SU-DHL-6 (cell line): ENCODE measurements around the gene MAGEA9B.
"Not testable (repeated sequence)": the region's sequence is repeated elsewhere in the genome, so short reads cannot be mapped to it uniquely, and the experiment has no call there.

Source experiments
- H2AFZ ChIP-seq: fragments of 200-600 bp; sonication (generic); 2 replicates; pipeline ENCODE4 v1.6.1; 2014; ENCODE audit warnings: low read depth, mild to moderate bottlenecking, moderate library complexity, mixed read lengths, antibody characterized with exemption, low read length; ENCODE audit not compliant: severe bottlenecking
- H3F3A ChIP-seq: fragments of 200-600 bp; shearing (Covaris generic); 2 replicates; pipeline ENCODE4 v1.6.0; 2016; ENCODE audit warnings: antibody characterized with exemption, mild to moderate bottlenecking; ENCODE audit not compliant: insufficient read depth
- H3K27ac ChIP-seq: fragments of 200-600 bp; sonication (generic); 2 replicates; pipeline ENCODE4 v1.5.1; 2016; ENCODE audit warnings: low read depth, mild to moderate bottlenecking, low read length, moderate library complexity, mixed read lengths
- H3K27me3 ChIP-seq: fragments of 200-600 bp; sonication (generic), shearing (Covaris generic); 2 replicates; pipeline ENCODE4 v1.6.0; 2014; ENCODE audit warnings: mild to moderate bottlenecking, low read length
- H3K36me3 ChIP-seq: fragments of 200-600 bp; sonication (generic); 2 replicates; pipeline ENCODE4 v1.6.1; 2014; ENCODE audit warnings: mild to moderate bottlenecking, low read length, mixed read lengths
- H3K4me2 ChIP-seq: fragments of 300-600, 200-600 bp; shearing (Covaris generic), sonication (generic); 2 replicates; pipeline ENCODE4 v1.6.0; 2014; ENCODE audit warnings: low read length, low read depth, mild to moderate bottlenecking; ENCODE audit not compliant: poor library complexity, severe bottlenecking
- H3K4me3 ChIP-seq: fragments of 200-600 bp; sonication (generic); 2 replicates; pipeline ENCODE4 v1.5.1; 2014; ENCODE audit warnings: antibody characterized with exemption, low read length, mild to moderate bottlenecking, mixed read lengths; ENCODE audit not compliant: insufficient read depth, poor library complexity, severe bottlenecking
- H3K79me2 ChIP-seq: fragments of 200-600 bp; sonication (generic); 2 replicates; pipeline ENCODE4 v1.6.1; 2014; ENCODE audit warnings: mild to moderate bottlenecking, low read length, moderate library complexity; ENCODE audit not compliant: insufficient read depth
- H3K9ac ChIP-seq: fragments of 200-600 bp; sonication (generic); 2 replicates; pipeline ENCODE4 v1.7.0; 2014; ENCODE audit warnings: mild to moderate bottlenecking, low read length
- H3K9me2 ChIP-seq: fragments of 200-600 bp; sonication (generic); replicated peaks from 2 replicates; pipeline ENCODE4 v1.6.1; 2014; ENCODE audit warnings: low read length; ENCODE audit not compliant: insufficient read depth
- H3K9me3 ChIP-seq: fragments of 200-600 bp; sonication (generic); 2 replicates; pipeline ENCODE4 v1.6.1; 2014; ENCODE audit warnings: low read length, mixed read lengths; ENCODE audit not compliant: insufficient read depth
- H4K20me1 ChIP-seq: fragments of 200-600 bp; sonication (generic); 2 replicates; pipeline ENCODE4 v1.6.1; 2014; ENCODE audit warnings: low read depth, mild to moderate bottlenecking, antibody characterized with exemption, low read length, moderate library complexity, mixed read lengths
- CTCF ChIP-seq: fragments of 200-600 bp; sonication (generic); IDR thresholded peaks from one replicate; pipeline ENCODE4 v1.5.1; 2017; ENCODE audit warnings: antibody characterized with exemption, mild to moderate bottlenecking, low read length, moderate library complexity; ENCODE audit not compliant: insufficient read depth, poor library complexity, severe bottlenecking
- EZH2phosphoT487 ChIP-seq: fragments of 200-600 bp; sonication (generic), shearing (Covaris generic); conservative IDR thresholded peaks from 2 replicates; pipeline ENCODE4 v1.6.1; 2018; ENCODE audit warnings: mild to moderate bottlenecking, antibody characterized with exemption, low read length, moderate library complexity, mixed read lengths

The MAGEA9B gene

GRCh38 chrX:149629730-149630387 is 42.6 kb upstream of the MAGEA9B start:
- H3K27me3 ChIP-seq: no peaks in the 10 kb centered on the region
- no peaks in the 10 kb centered on the region; the same call in 1 of the 2 replicates for H4K20me1 ChIP-seq
- no peak overlapping the region for H2AFZ ChIP-seq
- H3K9ac ChIP-seq: no peak overlapping the region
- H3K9me3 ChIP-seq: no peaks in the 10 kb centered on the region
- H3K9me2 ChIP-seq: no peaks in the 10 kb centered on the region
- H3K4me2 ChIP-seq: peak overlapping the region; percentile 73
- TF ChIP-seq EZH2phosphoT487 (no peak), CTCF (no peak)
- H3F3A ChIP-seq: no peaks in the 10 kb centered on the region
- H3K4me3 ChIP-seq: no peak overlapping the region
- no peak overlapping the region for H3K27ac ChIP-seq
- H3K79me2 ChIP-seq: no peaks in the 10 kb centered on the region
- no peaks in the 10 kb centered on the region for H3K36me3 ChIP-seq

- Histone ChIP-seq H3K4me3 (no peak overlapping the region), H3K36me3 (no peaks in the 10 kb centered on the region), H3K79me2 (no peaks in the 10 kb centered on the region), H3K9me2 (no peaks in the 10 kb centered on the region), H3F3A (no peaks in the 10 kb centered on the region), H3K27ac (no peak overlapping the region), H3K27me3 (no peaks in the 10 kb centered on the region), H3K9me3 (no peaks in the 10 kb centered on the region), H2AFZ (no peak overlapping the region), H4K20me1 (no peaks in the 10 kb centered on the region; the same call in 1 of the 2 replicates), H3K4me2 (no peak overlapping the region), H3K9ac (no peak overlapping the region)
- TF ChIP-seq EZH2phosphoT487 (no peak), CTCF (no peak)
Measured at GRCh38 chrX:149628768-149629167, 41.5 kb upstream of the MAGEA9B start.

DNA sequence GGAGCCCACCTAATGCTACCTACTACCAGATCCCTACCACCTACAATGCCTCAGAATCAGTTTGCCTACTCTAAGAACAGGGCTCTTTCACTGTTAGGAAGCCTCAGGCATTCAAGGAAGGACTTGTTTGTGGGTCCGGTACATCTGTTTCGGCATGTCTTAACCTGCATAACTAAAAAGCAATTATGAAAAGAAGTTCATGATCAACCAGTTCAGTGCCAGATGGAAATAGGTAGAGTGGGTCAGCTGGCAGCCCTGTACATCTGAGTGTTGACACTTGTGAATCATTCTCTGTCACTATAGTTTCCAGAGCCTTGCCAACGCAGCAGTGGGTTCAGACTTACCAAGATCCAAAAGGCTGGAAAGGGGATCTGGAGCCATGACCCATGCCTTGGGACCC is 41.0 kb upstream of the MAGEA9B start:
- Histone ChIP-seq H3K4me3 (no peak overlapping the region), H4K20me1 (no peaks in the 10 kb centered on the region; the same call in 1 of the 2 replicates), H2AFZ (no peak overlapping the region), H3K27ac (no peak overlapping the region), H3K36me3 (no peaks in the 10 kb centered on the region), H3K79me2 (no peaks in the 10 kb centered on the region), H3K9ac (no peak overlapping the region), H3K9me3 (no peaks in the 10 kb centered on the region), H3K4me2 (no peak overlapping the region), H3K9me2 (no peaks in the 10 kb centered on the region), H3F3A (no peaks in the 10 kb centered on the region), H3K27me3 (no peaks in the 10 kb centered on the region)
- TF ChIP-seq EZH2phosphoT487 (no peak), CTCF (no peak)

DNA sequence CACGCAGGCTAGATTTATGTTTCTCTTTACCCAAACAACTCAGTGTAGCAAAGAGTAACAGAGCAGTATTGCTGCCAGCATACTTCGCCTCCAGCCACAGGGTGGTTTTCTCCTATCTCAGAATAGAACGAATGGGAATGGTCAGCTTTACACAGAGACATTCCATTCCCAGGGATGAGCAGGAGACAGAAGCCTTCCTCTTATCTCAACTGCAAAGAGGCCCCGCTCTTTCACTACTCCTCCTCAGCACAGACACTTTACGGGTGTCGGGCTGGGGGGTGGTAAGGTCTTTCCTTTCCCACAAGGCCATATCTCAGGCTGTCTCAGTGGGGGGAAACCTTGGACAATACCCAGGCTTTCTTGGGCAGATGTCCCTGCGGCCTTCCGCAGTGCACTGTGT is 39.6 kb upstream of the MAGEA9B start:
- not testable (repeated sequence) for H3K4me2 ChIP-seq, H4K20me1 ChIP-seq, H3K9me3 ChIP-seq, H3F3A ChIP-seq, H3K27ac ChIP-seq, H3K79me2 ChIP-seq, H3K36me3 ChIP-seq, H3K27me3 ChIP-seq, H3K9ac ChIP-seq, H2AFZ ChIP-seq, H3K9me2 ChIP-seq, H3K4me3 ChIP-seq

GRCh38 chrX:149619662-149620061 is 32.4 kb upstream of the MAGEA9B start:
- not testable (repeated sequence) for H3K4me2 ChIP-seq, H3K9ac ChIP-seq, H3K27ac ChIP-seq, H3K79me2 ChIP-seq, H4K20me1 ChIP-seq, H3K9me2 ChIP-seq, H3F3A ChIP-seq, H3K4me3 ChIP-seq, H3K36me3 ChIP-seq, H3K9me3 ChIP-seq, H2AFZ ChIP-seq, H3K27me3 ChIP-seq
